H9 (cell line): Measurements from ENCODE around the gene ZMYND8. TPM values are rescaled to one million over a fixed set of nuclear protein-coding genes. Genes with fewer than 3 reads are reported as not detected.

Experiments used
- DNase-seq: peaks from one replicate; pipeline ENCODE4 v3.0.0-alpha.2; 2017
- H2AFZ ChIP-seq: one replicate; pipeline ENCODE4 v1.6.1; 2013; ENCODE audit warnings: mild to moderate bottlenecking, low read length, control low read depth, moderate library complexity
- H2AK5ac ChIP-seq: 2 replicates; pipeline ENCODE4 v1.6.1; 2013; ENCODE audit warnings: low read length, control low read depth, mixed read lengths; ENCODE audit not compliant: insufficient read length
- H2BK120ac ChIP-seq: one replicate; pipeline ENCODE4 v1.6.1; 2013; ENCODE audit warnings: low read depth, mild to moderate bottlenecking, low read length, control low read depth, inconsistent platforms; ENCODE audit not compliant: poor library complexity, severe bottlenecking
- H2BK12ac ChIP-seq: 2 replicates; pipeline ENCODE4 v1.6.1; 2013; ENCODE audit warnings: low read length, control low read depth, mixed read lengths, low read depth; ENCODE audit not compliant: insufficient read length
- H2BK15ac ChIP-seq: 2 replicates; pipeline ENCODE4 v1.6.1; 2013; ENCODE audit warnings: low read depth, low read length, control low read depth
- H2BK20ac ChIP-seq: one replicate; pipeline ENCODE4 v1.6.1; 2013; ENCODE audit warnings: low read depth, mild to moderate bottlenecking, low read length, control low read depth, inconsistent platforms; ENCODE audit not compliant: poor library complexity, severe bottlenecking
- H2BK5ac ChIP-seq: 2 replicates; pipeline ENCODE4 v1.6.1; 2013; ENCODE audit warnings: low read length, control low read depth, mixed read lengths; ENCODE audit not compliant: insufficient read length
- H3K14ac ChIP-seq: 2 replicates; pipeline ENCODE4 v1.6.1; 2013; ENCODE audit warnings: low read length, control low read depth; ENCODE audit not compliant: insufficient read depth
- H3K18ac ChIP-seq: 2 replicates; pipeline ENCODE4 v1.6.1; 2013; ENCODE audit warnings: low read depth, mild to moderate bottlenecking, mixed read lengths, low read length, control low read depth; ENCODE audit not compliant: insufficient read length
- H3K23ac ChIP-seq: 2 replicates; pipeline ENCODE4 v1.6.1; 2013; ENCODE audit warnings: low read length, control low read depth, mixed read lengths, low read depth; ENCODE audit not compliant: insufficient read length
- H3K23me2 ChIP-seq: 2 replicates; pipeline ENCODE4 v1.6.1; 2013; ENCODE audit warnings: low read depth, mild to moderate bottlenecking, mixed read lengths, low read length, control low read depth; ENCODE audit not compliant: insufficient read length, poor library complexity, severe bottlenecking
- H3K27ac ChIP-seq: 2 replicates; pipeline ENCODE4 v1.5.1; 2013; ENCODE audit warnings: low read length, control low read depth, mixed read lengths, low read depth; ENCODE audit not compliant: insufficient read length
- H3K27me3 ChIP-seq: 2 replicates; pipeline ENCODE4 v1.6.1; 2013; ENCODE audit warnings: low read length, control low read depth, inconsistent platforms; ENCODE audit not compliant: insufficient read depth
- H3K4ac ChIP-seq: 2 replicates; pipeline ENCODE4 v1.6.1; 2013; ENCODE audit warnings: low read depth, mild to moderate bottlenecking, control low read depth, inconsistent platforms, low read length, moderate library complexity
- H3K4me1 ChIP-seq: 2 replicates; pipeline ENCODE4 v1.6.1; 2013; ENCODE audit warnings: low read length, control low read depth, inconsistent platforms; ENCODE audit not compliant: insufficient read depth
- H3K4me2 ChIP-seq: 2 replicates; pipeline ENCODE4 v1.6.1; 2013; ENCODE audit warnings: low read length, control low read depth, mixed read lengths; ENCODE audit not compliant: insufficient read length, insufficient read depth
- H3K56ac ChIP-seq: 2 replicates; pipeline ENCODE4 v1.6.1; 2013; ENCODE audit warnings: low read depth, mild to moderate bottlenecking, mixed read lengths, low read length, control low read depth; ENCODE audit not compliant: insufficient read length
- H3K79me1 ChIP-seq: 2 replicates; pipeline ENCODE4 v1.6.1; 2013; ENCODE audit warnings: low read depth, mild to moderate bottlenecking, moderate library complexity, low read length, control low read depth, inconsistent platforms; ENCODE audit not compliant: insufficient read depth, poor library complexity, severe bottlenecking
- H3K79me2 ChIP-seq: 2 replicates; pipeline ENCODE4 v1.6.1; 2013; ENCODE audit warnings: low read length, control low read depth, inconsistent platforms; ENCODE audit not compliant: insufficient read depth
- H3K9ac ChIP-seq: 2 replicates; pipeline ENCODE4 v1.6.1; 2013; ENCODE audit warnings: low read length, control low read depth, mixed read lengths; ENCODE audit not compliant: insufficient read length; ENCODE audit errors: extremely low read depth
- H3K9me3 ChIP-seq: one replicate; pipeline ENCODE4 v1.6.1; 2013; ENCODE audit warnings: low read depth, low read length, inconsistent platforms; ENCODE audit not compliant: control insufficient read depth
- H3T11ph ChIP-seq: one replicate; pipeline ENCODE4 v1.6.1; 2013; ENCODE audit warnings: mild to moderate bottlenecking, low read length, control low read depth, inconsistent platforms
- H4K20me1 ChIP-seq: one replicate; pipeline ENCODE4 v1.6.1; 2013; ENCODE audit not compliant: control insufficient read depth, insufficient read length, insufficient read depth
- H4K5ac ChIP-seq: 2 replicates; pipeline ENCODE4 v1.6.1; 2013; ENCODE audit warnings: low read depth, mild to moderate bottlenecking, mixed read lengths, low read length, control low read depth; ENCODE audit not compliant: insufficient read length
- H4K8ac ChIP-seq: replicated peaks from 2 replicates; pipeline ENCODE4 v1.6.1; 2013; ENCODE audit warnings: low read length, control low read depth, mixed read lengths, low read depth; ENCODE audit not compliant: insufficient read length
- H4K91ac ChIP-seq: 2 replicates; pipeline ENCODE4 v1.6.1; 2013; ENCODE audit warnings: low read depth, mild to moderate bottlenecking, moderate library complexity, mixed read lengths, low read length, control low read depth; ENCODE audit not compliant: insufficient read length
- H3K27ac Mint-ChIP-seq, 3 experiments: 2 replicates in 2 of 3; 3 replicates in 1 of 3; pipeline ENCODE4 v1.8.0; 2020 to 2021; ENCODE audit warnings: mixed read lengths in 3 of 3, mild to moderate bottlenecking in 1 of 3, moderate library complexity in 1 of 3
- H3K27me3 Mint-ChIP-seq: 2 replicates; pipeline ENCODE4 v1.8.0; 2021; ENCODE audit warnings: low read depth, mild to moderate bottlenecking, moderate library complexity, mixed read lengths
- H3K36me3 Mint-ChIP-seq, 3 experiments: 2 replicates in 2 of 3; 3 replicates in 1 of 3; pipeline ENCODE4 v1.8.0; 2020 to 2021; ENCODE audit warnings: low read depth in 3 of 3, mixed read lengths in 3 of 3; ENCODE audit not compliant: insufficient read depth in 1 of 3
- H3K4me1 Mint-ChIP-seq, 2 experiments: 2 replicates each; pipeline ENCODE4 v1.8.0; 2020; ENCODE audit warnings: mixed read lengths in 2 of 2
- H3K4me3 Mint-ChIP-seq, 2 experiments: 2 replicates in 1 of 2; 3 replicates in 1 of 2; pipeline ENCODE4 v1.8.0; 2020 to 2021; ENCODE audit warnings: mild to moderate bottlenecking in 2 of 2, mixed read lengths in 2 of 2, moderate library complexity in 1 of 2
- H3K9me3 Mint-ChIP-seq, 2 experiments: 2 replicates in 1 of 2; 3 replicates in 1 of 2; pipeline ENCODE4 v1.8.0; 2020; ENCODE audit warnings: mild to moderate bottlenecking in 2 of 2, mixed read lengths in 2 of 2, moderate library complexity in 1 of 2
- WGBS: extraction: QIAGEN DNeasy Blood & Tissue Kit; methylation state at CpG from one replicate; pipeline ENCODE4 v1.1.7; 2013; ENCODE audit warnings: missing lambda C conversion rate, low lambda C conversion rate, mixed read lengths; ENCODE audit not compliant: insufficient read length; ENCODE audit errors: extremely low coverage; 5-methylcytosine and 5-hydroxymethylcytosine counted together
- total RNA-seq: library from RNA; stranded (reverse); gene quantifications from 2 replicates; pipeline ENCODE4 v1.2.1, GENCODE V29; 2021
- TF ChIP-seq, protein P1 (sequence below): fragments of 200-600 bp; sonication (generic); conservative IDR thresholded peaks from 3 replicates; pipeline ENCODE4 v1.8.0; 2021; ENCODE audit warnings: antibody characterized with exemption, mild to moderate bottlenecking

Gene ZMYND8
- total RNA-seq, 1 experiment from 2014 or later: 158 TPM

DNA sequence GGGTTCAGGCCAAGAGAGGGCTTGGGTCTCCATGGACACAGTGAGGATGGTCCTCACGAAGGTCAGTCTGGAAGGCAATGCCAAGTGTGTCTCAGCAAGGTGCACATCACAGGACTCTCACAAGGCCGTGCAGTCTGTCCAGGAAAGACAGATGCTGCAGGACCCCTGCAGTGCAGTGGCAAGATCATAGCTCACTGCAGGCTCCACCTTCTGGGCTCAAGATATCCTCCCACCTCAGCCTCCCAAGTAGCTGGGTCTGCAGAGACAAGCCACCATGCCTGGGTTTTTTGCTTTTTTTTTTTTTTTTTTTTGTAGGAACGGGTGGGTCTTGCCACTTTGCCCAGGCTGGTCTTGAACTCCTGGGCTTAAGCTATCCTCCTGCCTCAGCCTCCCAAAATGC, 26.4 kb downstream of the ZMYND8 start:
- H4K5ac ChIP-seq: no peak overlapping the region
- Mint-ChIP-seq H3K27ac (peak overlapping the region; percentile 31 to 72 (median 70); a peak in 3 of 7 replicates), H3K27me3 (no peaks in the 10 kb centered on the region), H3K9me3 (no peaks in the 10 kb centered on the region), H3K36me3 (peaks cover 17 to 45% (median 43%) of the 10 kb centered on the region in 3 experiments; a peak in 6 of 7 replicates), H3K4me3 (no peak overlapping the region; a peak in 1 of 5 replicates), H3K4me1 (peaks cover 48 to 53% of the 10 kb centered on the region in 2 experiments)
- H4K91ac ChIP-seq: no peak overlapping the region
- H2BK5ac ChIP-seq: no peak overlapping the region
- WGBS: no CpG with 5 or more reads among the region's 3 CpGs
- H3K4ac ChIP-seq: no peak overlapping the region
- no peak overlapping the region for H4K8ac ChIP-seq
- no peaks in the 10 kb centered on the region for H3K9me3 ChIP-seq
- H3K79me2 ChIP-seq: peaks cover 70% of the 10 kb centered on the region; the same call in 1 of the 2 replicates
- H3K9ac ChIP-seq: no peak overlapping the region
- no peak for DNase-seq
- no peak overlapping the region for H2BK20ac ChIP-seq
- H2AFZ ChIP-seq: no peak overlapping the region
- no peak overlapping the region for H2AK5ac ChIP-seq
- TF ChIP-seq, protein P1, sequence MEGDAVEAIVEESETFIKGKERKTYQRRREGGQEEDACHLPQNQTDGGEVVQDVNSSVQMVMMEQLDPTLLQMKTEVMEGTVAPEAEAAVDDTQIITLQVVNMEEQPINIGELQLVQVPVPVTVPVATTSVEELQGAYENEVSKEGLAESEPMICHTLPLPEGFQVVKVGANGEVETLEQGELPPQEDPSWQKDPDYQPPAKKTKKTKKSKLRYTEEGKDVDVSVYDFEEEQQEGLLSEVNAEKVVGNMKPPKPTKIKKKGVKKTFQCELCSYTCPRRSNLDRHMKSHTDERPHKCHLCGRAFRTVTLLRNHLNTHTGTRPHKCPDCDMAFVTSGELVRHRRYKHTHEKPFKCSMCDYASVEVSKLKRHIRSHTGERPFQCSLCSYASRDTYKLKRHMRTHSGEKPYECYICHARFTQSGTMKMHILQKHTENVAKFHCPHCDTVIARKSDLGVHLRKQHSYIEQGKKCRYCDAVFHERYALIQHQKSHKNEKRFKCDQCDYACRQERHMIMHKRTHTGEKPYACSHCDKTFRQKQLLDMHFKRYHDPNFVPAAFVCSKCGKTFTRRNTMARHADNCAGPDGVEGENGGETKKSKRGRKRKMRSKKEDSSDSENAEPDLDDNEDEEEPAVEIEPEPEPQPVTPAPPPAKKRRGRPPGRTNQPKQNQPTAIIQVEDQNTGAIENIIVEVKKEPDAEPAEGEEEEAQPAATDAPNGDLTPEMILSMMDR: no peak
- H3K27ac ChIP-seq: no peak overlapping the region
- H3K4me2 ChIP-seq: no peak overlapping the region
- H3K27me3 ChIP-seq: no peaks in the 10 kb centered on the region
- no peak overlapping the region for H3T11ph ChIP-seq
- no peak overlapping the region for H2BK15ac ChIP-seq
- no peak overlapping the region for H3K23ac ChIP-seq
- H2BK120ac ChIP-seq: no peak overlapping the region
- no peak overlapping the region for H2BK12ac ChIP-seq
- H3K4me1 ChIP-seq: peaks cover 21% of the 10 kb centered on the region; the same call in 1 of the 2 replicates
- H3K14ac ChIP-seq: no peak overlapping the region
- H4K20me1 ChIP-seq: no peaks in the 10 kb centered on the region
- no peaks in the 10 kb centered on the region for H3K79me1 ChIP-seq
- H3K18ac ChIP-seq: no peak overlapping the region
- H3K56ac ChIP-seq: no peak overlapping the region
- H3K23me2 ChIP-seq: no peaks in the 10 kb centered on the region
